GM12878 (cell line): ENCODE data around the gene TMEM37. TPM values are rescaled to one million over a fixed set of nuclear protein-coding genes. Genes with fewer than 3 reads are reported as not detected.
A peak's percentile ranks its signal among the peaks of the same experiment; 100 is the strongest.

ENCODE experiments used
- ATAC-seq: fragments of 200-7000 bp; cut with Tn5 transposase; 3 replicates; pipeline ENCODE4 v1.9.1; 2020; ENCODE audit warnings: mild to moderate bottlenecking, moderate library complexity
- BruUV-seq: library from RNA; stranded (reverse); fragments of 400-500 nt; replicated peaks from 2 replicates; lab custom pipeline; 2021; lab: Mats Ljungman, UMichigan
- CTCF ChIA-PET: fragments of 300-600 bp; sonication (Branson Sonifier 250); formaldehyde crosslinking; extraction: SDS; loops from one replicate; lab custom pipeline; 2021; ENCODE audit warnings: inconsistent platforms; lab: Yijun Ruan, JAX
- POLR2A ChIA-PET: fragments of 350-600 bp; formaldehyde crosslinking; extraction: SDS; loops from one replicate; lab custom pipeline; 2021; ENCODE audit warnings: inconsistent platforms; lab: Charles Lee
- RAD21 ChIA-PET: fragments of 300-600 bp; sonication (Branson Sonifier 250); formaldehyde crosslinking; loops from one replicate; lab custom pipeline; 2023; ENCODE audit warnings: antibody characterized with exemption; ENCODE audit not compliant: unreplicated experiment; lab: Charles Lee
- SMC1A ChIA-PET: fragments of 300-600 bp; sonication (Branson Sonifier 250); formaldehyde crosslinking; loops from one replicate; lab custom pipeline; 2023; ENCODE audit not compliant: unreplicated experiment, uncharacterized antibody; lab: Charles Lee
- DNase-seq: peaks from one replicate; pipeline ENCODE4 v3.0.0-alpha.2; 2011; ENCODE audit warnings: low read depth, low spot score
- FAIRE-seq: peaks from 3 replicates; lab custom pipeline; 2011; peaks lifted over from hg19 to GRCh38; lab: Jason Lieb, UNC
- H2AFZ ChIP-seq: 2 replicates; pipeline ENCODE4 v1.6.0; 2011; ENCODE audit warnings: low read depth, low read length, control low read depth; ENCODE audit not compliant: control insufficient read depth
- H3K27ac ChIP-seq: 2 replicates; pipeline ENCODE4 v1.5.1; 2011; ENCODE audit warnings: control low read depth; ENCODE audit not compliant: control insufficient read depth, insufficient read depth
- H3K27me3 ChIP-seq, 2 experiments: replicated peaks in 1 of 2; 2 replicates each; pipeline versions ENCODE4 v1.6.0 to v1.6.1; 2011; ENCODE audit warnings: low read length in 1 of 2; ENCODE audit not compliant: control insufficient read depth in 2 of 2, insufficient read depth in 2 of 2
- H3K36me3 ChIP-seq, 2 experiments: 2 replicates each; pipeline ENCODE4 v1.5.1; 2011; ENCODE audit warnings: low read length in 1 of 2; ENCODE audit not compliant: control insufficient read depth in 2 of 2, insufficient read depth in 2 of 2
- H3K4me1 ChIP-seq: 2 replicates; pipeline ENCODE4 v1.6.1; 2011; ENCODE audit warnings: mild to moderate bottlenecking, low read length, moderate library complexity, mixed read lengths; ENCODE audit not compliant: control insufficient read depth, insufficient read depth
- H3K4me2 ChIP-seq: 2 replicates; pipeline ENCODE4 v1.6.0; 2011; ENCODE audit warnings: control low read depth; ENCODE audit not compliant: control insufficient read depth, insufficient read depth
- H3K4me3 ChIP-seq: fragments of 200-600 bp; sonication (generic); 2 replicates; pipeline ENCODE4 v1.5.1; 2016
- H3K79me2 ChIP-seq: 2 replicates; pipeline ENCODE4 v1.6.0; 2011; ENCODE audit warnings: low read length; ENCODE audit not compliant: control insufficient read depth, insufficient read depth
- H3K9ac ChIP-seq: 2 replicates; pipeline ENCODE4 v1.8.0; 2011; ENCODE audit warnings: low read length, control low read depth, mixed read lengths; ENCODE audit not compliant: control insufficient read depth, insufficient read depth
- H3K9me3 ChIP-seq: replicated peaks from 3 replicates; pipeline ENCODE4 v1.5.1; 2011; ENCODE audit warnings: mild to moderate bottlenecking, low read length; ENCODE audit not compliant: control insufficient read depth, insufficient read depth
- H4K20me1 ChIP-seq: 2 replicates; pipeline ENCODE4 v1.6.0; 2011; ENCODE audit not compliant: control insufficient read depth, insufficient read depth
- BCLAF1 ChIP-seq: fragments of 450-650 bp; IDR thresholded peaks from 2 replicates; pipeline ENCODE4 v1.6.1; 2017; ENCODE audit warnings: antibody characterized with exemption, mild to moderate bottlenecking, moderate library complexity
- CBX3 ChIP-seq: fragments of 200-600 bp; sonication (generic); IDR thresholded peaks from 2 replicates; pipeline ENCODE4 v1.6.1; 2016; ENCODE audit warnings: low read depth, borderline replicate concordance
- EP300 ChIP-seq, 2 experiments: fragments of 150-350 bp in 1 of 2; IDR thresholded peaks; 2 replicates each; pipeline ENCODE4 v1.6.1; 2011 to 2012; ENCODE audit warnings: low read depth in 2 of 2, low read length in 2 of 2, borderline replicate concordance in 1 of 2, improper control_type of control experiment in 1 of 2, inconsistent platforms in 1 of 2; ENCODE audit not compliant: control insufficient read depth in 1 of 2
- MEF2B ChIP-seq: fragments of 450-650 bp; IDR thresholded peaks from 2 replicates; pipeline ENCODE4 v1.6.1; 2018; ENCODE audit warnings: mild to moderate bottlenecking, moderate library complexity; ENCODE audit not compliant: partially characterized antibody, poor library complexity, severe bottlenecking
- NFYA ChIP-seq: IDR thresholded peaks from 2 replicates; pipeline ENCODE4 v1.6.1; 2011; ENCODE audit warnings: low read depth, mild to moderate bottlenecking, low read length, improper control_type of control experiment, borderline replicate concordance
- NFYB ChIP-seq: IDR thresholded peaks from 2 replicates; pipeline ENCODE4 v1.6.1; 2011; ENCODE audit warnings: low read depth, mild to moderate bottlenecking, low read length, improper control_type of control experiment, moderate library complexity; ENCODE audit not compliant: insufficient read depth
- NR2C2 ChIP-seq: IDR thresholded peaks from 2 replicates; pipeline ENCODE4 v1.6.1; 2011; ENCODE audit warnings: borderline replicate concordance, low read depth; ENCODE audit not compliant: control insufficient read depth, insufficient read length
- PKNOX1 ChIP-seq: fragments of 450-650 bp; IDR thresholded peaks from 2 replicates; pipeline ENCODE4 v1.6.1; 2016; ENCODE audit warnings: mild to moderate bottlenecking
- PML ChIP-seq: IDR thresholded peaks from 2 replicates; pipeline ENCODE4 v1.6.1; 2012; ENCODE audit warnings: low read length, inconsistent platforms
- POLR2AphosphoS5 ChIP-seq: IDR thresholded peaks from 2 replicates; pipeline ENCODE4 v1.6.1; 2011; ENCODE audit warnings: mild to moderate bottlenecking, low read length, inconsistent platforms
- RFX5 ChIP-seq: IDR thresholded peaks from 2 replicates; pipeline ENCODE4 v1.6.1; 2011; ENCODE audit warnings: low read depth, low read length, improper control_type of control experiment
- RUNX3 ChIP-seq: IDR thresholded peaks from 2 replicates; pipeline ENCODE4 v1.6.1; 2012; ENCODE audit warnings: low read length, inconsistent platforms
- WRNIP1 ChIP-seq: IDR thresholded peaks from 2 replicates; pipeline ENCODE4 v1.6.1; 2011; ENCODE audit warnings: low read depth, low read length, improper control_type of control experiment, borderline replicate concordance
- WGBS: methylation state at CpG from one replicate; pipeline ENCODE4 v1.1.6; 2016; ENCODE audit warnings: low lambda C conversion rate; ENCODE audit not compliant: insufficient replicate concordance, insufficient coverage; ENCODE audit errors: missing lambda C conversion rate; 5-methylcytosine and 5-hydroxymethylcytosine counted together
- in situ Hi-C: fragments of 300-500 bp; cut with MboI; formaldehyde crosslinking; loops from 9 replicates; pipeline ENCODE4 v1.14.3; 2018; ENCODE audit warnings: mixed read lengths
- intact Hi-C: fragments of 100-400 bp; cut with micrococcal nuclease; formaldehyde crosslinking; loops from one replicate; pipeline ENCODE4 v1.14.2; 2022; ENCODE audit not compliant: unreplicated experiment
- polyA plus RNA-seq, 11 experiments: library from polyadenylated mRNA; depleted of rRNA in 4 of 11; unstranded in 6 of 11; stranded (reverse) in 5 of 11; fragments of >200 nt; fragmentation: Nextera tagmentation in 4 of 11; fragmentation: Illumina TruSeq in 1 of 11; extraction: Ambion mirVana in 4 of 11; extraction: Trizol in 1 of 11; gene quantifications; 1 replicate in 1 of 11; 2 replicates in 10 of 11; pipeline versions ENCODE4 v1.2.1 to v1.2.3, GENCODE V29; 2011 to 2016; ENCODE audit warnings: inconsistent platforms in 2 of 11, missing spikeins in 2 of 11, low read depth in 1 of 11
- total RNA-seq, 4 experiments: library from RNA; depleted of rRNA in 3 of 4; stranded (reverse); fragments of >200 nt in 3 of 4; fragmentation: Illumina TruSeq in 1 of 4; extraction: Trizol in 1 of 4; gene quantifications; 2 replicates each; pipeline versions ENCODE4 v1.2.1 to v1.2.3, GENCODE V29; 2013 to 2021

Gene TMEM37
- total and polyA plus RNA-seq, 10 of the 15 experiments (the other 5 are each of a cell fraction or from before 2014, with no cell fraction given) = 0.07 to 0.67 (median 0.24) TPM; not detected in 3

GRCh38 chr2:119455066-119455718 lies 23.5 kb downstream of the TMEM37 start:
- no peaks in the 10 kb centered on the region for H3K9me3 ChIP-seq
- RAD21 ChIA-PET = no interaction called here
- peaks cover 0 to 3% of the 10 kb centered on the region in 2 experiments; a peak in 2 of 4 replicates for H3K27me3 ChIP-seq
- no peaks in the 10 kb centered on the region for H3K4me1 ChIP-seq
- H3K36me3 ChIP-seq = no peaks in the 10 kb centered on the region
- H4K20me1 ChIP-seq = no peaks in the 10 kb centered on the region
- TF ChIP-seq EP300 (IDR thresholded peaks at IDR 0.05; ENCODE audit: borderline replicate concordance in 1 of 2, control insufficient read depth in 1 of 2, low read depth in 2 of 2, low read length in 2 of 2) = no peak
- peak; percentile 53 for TF ChIP-seq MEF2B
- ATAC-seq (no peak), FAIRE-seq (no peak), DNase-seq (no peak)
- H3K4me2 ChIP-seq = no peak overlapping the region
- WGBS = 17% methylated on average over 13 of the region's 13 CpGs
- in situ Hi-C loops = no loop called here
- BruUV-seq = no TSS peak
- H2AFZ ChIP-seq = no peak overlapping the region
- POLR2A ChIA-PET = no interaction called here
- H3K4me3 ChIP-seq = no peak overlapping the region
- CTCF ChIA-PET = interaction anchor here (0.6 kb wide), 1 partner anchor 369 kb away, joined by 4 read pairs; no protein-coding TSS in a partner anchor
- no peak overlapping the region for H3K9ac ChIP-seq
- H3K79me2 ChIP-seq = no peaks in the 10 kb centered on the region
- SMC1A ChIA-PET = no interaction called here
- no peak overlapping the region for H3K27ac ChIP-seq
- intact Hi-C loops = no loop called here

- no peaks in the 10 kb centered on the region for H4K20me1 ChIP-seq
- no peaks in the 10 kb centered on the region for H3K79me2 ChIP-seq
- ChIA-PET SMC1A (interaction anchor here (1.8 kb wide), 1 partner anchor 18 kb away, joined by 3 read pairs; no protein-coding TSS in a partner anchor), RAD21 (no interaction called here), POLR2A (no interaction called here), CTCF (no interaction called here)
- in situ Hi-C loops = no loop called here
- no peak overlapping the region for H3K4me3 ChIP-seq
- no peak overlapping the region for H3K9ac ChIP-seq
- H3K27me3 ChIP-seq = no peaks in the 10 kb centered on the region
- no peaks in the 10 kb centered on the region for H3K36me3 ChIP-seq
- whole genome bisulfite sequencing = 0% methylated on average over 2 of the region's 2 CpGs
- no peaks in the 10 kb centered on the region for H3K4me1 ChIP-seq
- ATAC-seq (no peak), DNase-seq (no peak), FAIRE-seq (no peak)
- no peak overlapping the region for H3K27ac ChIP-seq
- no TSS peak for BruUV-seq
- no peak overlapping the region for H2AFZ ChIP-seq
- no peaks in the 10 kb centered on the region for H3K9me3 ChIP-seq
- no peak overlapping the region for H3K4me2 ChIP-seq
- intact Hi-C loops = no loop called here
- no peak for TF ChIP-seq NR2C2
- no peak for TF ChIP-seq WRNIP1
- TF ChIP-seq CBX3 = no peak
- TF ChIP-seq BCLAF1 = no peak
- no peak for TF ChIP-seq NFYB
- no peak for TF ChIP-seq RUNX3
- no peak for TF ChIP-seq NFYA
- TF ChIP-seq POLR2AphosphoS5 = no peak
- no peak for TF ChIP-seq RFX5
- TF ChIP-seq PKNOX1 = no peak
- TF ChIP-seq PML = no peak
Measured at GRCh38 chr2:119460076-119460475, 28.4 kb downstream of the TMEM37 start.
